Type B pancreatic cell (in vitro differentiated cells): ENCODE measurements around the gene SIRT7. TPM values are rescaled to one million over a fixed set of nuclear protein-coding genes. Genes with fewer than 3 reads are reported as not detected.

Experiments used
- DNase-seq: peaks from one replicate; pipeline ENCODE4 v3.0.0; 2021; ENCODE audit warnings: mixed read lengths; ENCODE audit not compliant: unreplicated experiment; ENCODE audit errors: extremely low spot score
- H3K27ac Mint-ChIP-seq: 2 replicates; pipeline ENCODE4 v1.8.0; 2021; ENCODE audit warnings: mild to moderate bottlenecking, mixed read lengths
- H3K27me3 Mint-ChIP-seq: 2 replicates; pipeline ENCODE4 v1.8.0; 2021; ENCODE audit warnings: mixed read lengths
- H3K36me3 Mint-ChIP-seq: 2 replicates; pipeline ENCODE4 v1.8.0; 2021; ENCODE audit warnings: mixed read lengths
- H3K4me1 Mint-ChIP-seq: one replicate; pipeline ENCODE4 v1.8.0; 2021; ENCODE audit warnings: mixed read lengths; ENCODE audit not compliant: unreplicated experiment
- H3K4me3 Mint-ChIP-seq: 2 replicates; pipeline ENCODE4 v1.8.0; 2021; ENCODE audit warnings: mild to moderate bottlenecking, mixed read lengths
- H3K9me3 Mint-ChIP-seq: 2 replicates; pipeline ENCODE4 v1.8.0; 2021; ENCODE audit warnings: mixed read lengths
- CTCF ChIP-seq: fragments of 200-600 bp; sonication (generic); conservative IDR thresholded peaks from 2 replicates; pipeline ENCODE4 v1.5.0; 2021; ENCODE audit warnings: antibody characterized with exemption, mild to moderate bottlenecking
- total RNA-seq: library from RNA; stranded (reverse); gene quantifications from 2 replicates; pipeline ENCODE4 v1.2.1, GENCODE V29; 2021; ENCODE audit warnings: low replicate concordance

The SIRT7 gene
- total RNA-seq, 1 donor from 2014 or later, result 29.9 TPM

GRCh38 chr17:81962499-81963441 is 44.8 kb upstream of the SIRT7 start:
- H3K27ac Mint-ChIP-seq, result no peak overlapping the region

GRCh38 chr17:81961521-81962498 is 43.8 kb upstream of the SIRT7 start:
- TF ChIP-seq CTCF, result no peak
- H3K36me3 Mint-ChIP-seq, result no peaks in the 10 kb centered on the region
- no peaks in the 10 kb centered on the region for H3K9me3 Mint-ChIP-seq
- peaks cover 53% of the 10 kb centered on the region for H3K27me3 Mint-ChIP-seq
- peak overlapping the region; percentile 58 for H3K4me3 Mint-ChIP-seq
- DNase-seq, result peak; percentile 67
- H3K4me1 Mint-ChIP-seq, result peaks cover 11% of the 10 kb centered on the region
- H3K27ac Mint-ChIP-seq, result no peak overlapping the region

More at GRCh38 chr17:81962499-81963441, 44.8 kb upstream of the SIRT7 start:
- H3K4me3 Mint-ChIP-seq, result peak overlapping the region; percentile 58
- H3K36me3 Mint-ChIP-seq, result no peaks in the 10 kb centered on the region
- H3K4me1 Mint-ChIP-seq, result peaks cover 8% of the 10 kb centered on the region
- DNase-seq, result no peak
- H3K27me3 Mint-ChIP-seq, result peaks cover 46% of the 10 kb centered on the region
- H3K9me3 Mint-ChIP-seq, result no peaks in the 10 kb centered on the region
- TF ChIP-seq CTCF, result no peak

DNA sequence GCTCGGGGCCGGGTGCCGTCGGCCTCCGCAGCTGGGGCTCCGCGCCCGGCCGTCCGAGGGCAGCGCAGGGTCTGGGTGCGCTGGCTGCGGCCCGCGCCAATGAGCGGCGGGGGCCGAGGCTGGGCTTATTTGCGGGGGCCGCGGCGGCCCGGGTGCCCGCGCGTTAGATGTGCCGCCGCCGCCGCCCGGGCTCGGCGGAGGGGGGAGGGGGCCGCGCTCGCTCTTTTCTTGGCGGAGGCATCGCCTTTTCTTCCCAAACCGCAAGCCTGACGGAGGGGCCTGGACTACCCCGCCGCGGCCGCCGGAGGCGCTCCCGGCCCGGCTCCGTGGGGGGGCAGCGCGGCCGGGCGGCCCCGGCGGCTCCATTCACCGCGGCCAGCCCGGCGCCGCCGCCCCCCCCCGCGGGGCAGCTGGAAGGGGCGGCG is 43.1 kb upstream of the SIRT7 start, which contains the start of gene NOTUM:
NOTUM (minus strand) TSS at position 101 of the 425 bp plus-strand sequence. CDS start 278 bp downstream, outside the sequence.
- peak; percentile 57 for TF ChIP-seq CTCF
- Mint-ChIP-seq H3K27me3 (peaks cover 53% of the 10 kb centered on the region), H3K4me3 (no peak within 1 kb of the TSS), H3K9me3 (no peaks in the 10 kb centered on the region), H3K27ac (no peak within 1 kb of the TSS), H3K4me1 (peaks cover 11% of the 10 kb centered on the region), H3K36me3 (no peaks in the 10 kb centered on the region)
- peak; percentile 70 for DNase-seq

GRCh38 chr17:81960130-81960958 is 42.4 kb upstream of the SIRT7 start:
- no peak for TF ChIP-seq CTCF
- Mint-ChIP-seq H3K9me3 (no peaks in the 10 kb centered on the region), H3K4me3 (no peak overlapping the region), H3K27ac (no peak overlapping the region), H3K27me3 (peaks cover 53% of the 10 kb centered on the region), H3K36me3 (no peaks in the 10 kb centered on the region), H3K4me1 (peaks cover 11% of the 10 kb centered on the region)
- DNase-seq, result peak; percentile 71
